Measurements from ENCODE around the gene SEL1L3.

Gene SEL1L3

DNA sequence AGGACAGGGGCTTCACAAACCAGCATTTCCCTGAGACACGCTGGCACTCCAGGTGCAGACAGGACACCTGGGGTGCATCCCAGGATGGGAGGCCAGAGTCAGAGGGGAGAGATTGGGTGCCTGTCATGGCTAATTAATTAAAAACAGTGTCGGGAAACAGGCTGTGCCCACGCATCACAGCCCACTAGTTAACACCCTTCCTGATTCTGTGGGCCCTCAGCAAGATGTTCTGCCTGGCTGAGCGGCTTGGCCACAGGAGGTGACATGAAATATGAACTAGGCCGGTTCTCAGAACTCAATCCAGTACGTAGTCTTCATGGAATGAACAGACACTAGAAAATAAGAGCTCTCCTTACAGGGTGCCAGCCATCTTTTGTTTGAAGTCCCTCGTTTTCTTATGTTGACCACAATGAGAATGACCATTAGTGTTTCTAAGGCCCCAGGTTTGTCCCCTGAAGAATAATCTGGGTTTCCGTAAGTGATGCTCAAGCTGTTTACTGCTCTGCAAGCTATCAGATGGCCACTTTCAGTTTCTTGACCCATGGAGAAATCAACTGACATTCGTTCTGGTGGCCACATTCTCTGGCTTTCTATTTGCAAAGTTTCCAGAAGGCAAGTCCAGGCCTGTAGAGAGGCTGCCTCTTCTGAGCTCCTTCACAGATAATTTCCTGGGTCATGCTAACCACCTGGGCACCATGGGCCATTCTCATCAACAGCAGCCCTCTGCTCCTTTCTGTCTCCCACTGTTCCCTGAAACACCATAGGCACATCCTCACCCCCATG, 134.9 kb downstream of the SEL1L3 start:
- no peak for DNase-seq

- no peak for DNase-seq
Measured at GRCh38 chr4:25725870-25726269, 136.9 kb downstream of the SEL1L3 start.

DNA sequence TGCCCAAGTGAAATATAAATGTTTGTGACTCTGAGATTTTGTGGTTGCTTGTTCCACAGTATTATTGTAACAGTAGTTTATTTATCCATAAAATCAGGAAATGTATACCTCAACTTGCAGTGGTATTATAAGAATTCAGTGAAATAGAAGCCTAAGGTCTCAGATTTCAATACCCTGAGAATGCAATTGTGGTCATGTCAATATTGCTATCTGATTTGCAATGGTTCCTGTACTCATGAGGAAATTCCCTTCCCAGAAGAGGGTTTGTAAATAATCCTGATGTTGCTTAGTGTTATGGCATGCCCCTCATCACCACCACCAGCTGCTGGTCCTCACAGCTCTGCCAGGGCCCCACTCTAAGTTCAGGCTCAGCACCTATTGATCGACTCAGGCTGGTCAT, 139.4 kb downstream of the SEL1L3 start:
- no peak for DNase-seq

DNA sequence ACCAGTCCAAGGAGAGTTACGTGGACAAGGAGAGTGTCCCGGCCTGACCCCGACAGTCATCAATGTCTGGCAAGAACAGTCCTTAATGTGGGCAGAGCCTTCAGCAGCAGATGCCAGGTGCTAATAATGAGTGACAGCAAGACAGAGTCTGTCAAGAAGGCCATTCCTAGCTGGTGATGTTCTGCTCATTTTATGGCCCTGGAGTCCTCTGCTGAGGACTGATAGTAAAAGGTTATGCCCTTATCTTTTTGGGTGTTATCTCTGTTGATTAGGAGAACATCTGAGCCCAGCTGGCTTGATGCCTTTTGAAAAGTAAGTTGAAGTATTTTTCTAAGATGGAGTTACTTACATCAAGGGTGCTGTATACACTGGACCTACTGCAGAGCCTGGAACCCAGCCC, 139.8 kb downstream of the SEL1L3 start:
- DNase-seq, result no peak

GRCh38 chr4:25713812-25714211, 149.0 kb downstream of the SEL1L3 start:
- no peak for DNase-seq

DNA sequence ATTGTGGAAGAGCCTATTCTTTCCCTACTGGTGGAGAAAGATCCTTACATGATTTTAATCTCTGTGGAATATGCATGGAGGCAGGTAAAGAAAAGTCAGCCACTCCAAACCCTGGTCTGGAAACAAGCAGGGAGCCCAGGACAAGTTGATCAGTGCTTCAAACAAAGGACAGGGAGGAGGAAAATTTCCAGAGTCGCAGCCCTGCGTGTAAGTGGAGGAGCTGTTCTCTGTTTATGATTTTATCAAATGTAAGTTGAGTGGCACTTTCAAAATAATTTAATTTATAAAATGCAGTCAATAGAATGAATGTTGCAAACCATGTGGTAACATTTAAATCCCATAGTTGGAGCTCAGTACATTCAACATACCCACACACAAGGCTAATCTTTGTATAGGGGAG, 150.2 kb downstream of the SEL1L3 start:
- no peak for DNase-seq

GRCh38 chr4:25710637-25711036, 152.2 kb downstream of the SEL1L3 start:
- DNase-seq, result no peak

GRCh38 chr4:25704516-25704915, 158.3 kb downstream of the SEL1L3 start:
- DNase-seq, result no peak

DNA sequence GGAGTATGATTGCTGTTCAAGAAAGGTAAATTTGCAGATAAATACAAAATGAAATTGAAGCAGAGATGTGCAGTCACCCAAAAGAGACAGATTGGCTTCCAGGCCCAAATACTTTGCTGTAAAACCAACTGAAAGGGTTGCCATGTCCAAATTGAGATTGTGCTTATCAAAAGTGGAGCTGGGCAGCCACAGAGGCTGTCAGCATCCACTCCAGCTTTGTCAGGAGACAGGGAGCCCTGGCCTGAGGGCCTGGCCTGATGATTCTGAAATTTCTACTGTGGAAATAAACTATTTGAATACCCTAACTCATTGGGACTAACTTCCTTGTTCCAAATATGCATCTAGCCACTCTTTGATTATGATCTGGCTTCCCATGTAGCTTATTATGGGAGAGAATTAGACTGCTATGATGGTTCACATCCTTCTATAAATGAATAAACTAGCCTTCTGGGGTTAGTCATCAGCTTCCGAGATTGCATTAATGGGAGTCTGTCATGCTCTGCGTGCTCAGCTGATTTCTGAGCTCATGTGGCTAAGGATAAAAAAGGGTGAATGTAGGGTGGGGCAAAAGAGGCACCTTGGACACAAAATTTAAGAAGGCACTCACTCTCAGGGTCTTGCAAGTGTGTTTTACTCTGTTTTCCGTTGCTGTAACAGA, 158.9 kb downstream of the SEL1L3 start:
- no peak for DNase-seq

- DNase-seq, result no peak
Measured at GRCh38 chr4:25702848-25703247, 159.9 kb downstream of the SEL1L3 start.

- DNase-seq, result no peak
Measured at GRCh38 chr4:25700661-25701060, 162.1 kb downstream of the SEL1L3 start.

DNA sequence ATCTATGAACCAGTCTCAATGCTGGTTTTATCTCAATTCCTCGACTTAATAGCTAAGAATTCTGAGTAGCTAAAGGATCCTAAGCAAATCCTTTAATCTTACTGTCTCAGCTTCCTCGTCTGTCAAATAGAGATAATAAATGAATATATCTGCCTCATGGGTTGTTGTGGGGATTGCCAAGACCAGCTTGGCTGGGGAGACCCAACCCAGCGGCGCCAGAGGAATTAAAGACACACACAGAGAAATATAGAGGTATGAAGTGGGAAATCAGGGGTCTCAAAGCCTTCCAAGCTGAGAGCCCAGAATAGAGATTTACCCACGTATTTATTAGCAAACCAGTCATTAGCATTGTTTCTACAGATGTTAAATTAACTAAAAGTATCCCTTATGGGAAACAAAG, 165.3 kb downstream of the SEL1L3 start:
- no peak for DNase-seq

All from activated CD4-positive, alpha-beta T cell treated with anti-CD3 and anti-CD28 coated beads, Interleukin-10, Interleukin-2, amounts not matched to agents 100 ng/mL and 50 ng/mL, durations not matched to agents 16 hours and 8 hours (primary cell).